Upper lobe of left lung (tissue), 6 donors: ENCODE measurements around the gene MS4A10. TPM values are rescaled to one million over a fixed set of nuclear protein-coding genes. Genes with fewer than 3 reads are reported as not detected.

Experiments
- ATAC-seq, 2 donors: fragments of 200-7000 bp; cut with Tn5 transposase; one replicate each; pipeline ENCODE4 v1.9.1; 2022; ENCODE audit warnings: mild to moderate bottlenecking in 2 of 2, moderate library complexity in 2 of 2; ENCODE audit not compliant: low FRiP score in 2 of 2
- DNase-seq, 2 donors: peaks; one replicate each; pipeline ENCODE4 v3.0.0-alpha.2; 2019 to 2020
- H3K27ac ChIP-seq, 4 donors: fragments of 200-600 bp; sonication (generic); one replicate each; pipeline ENCODE4 v1.5.1; 2016 to 2019
- H3K27me3 ChIP-seq, 4 donors: fragments of 200-600 bp; sonication (generic); one replicate each; pipeline ENCODE4 v1.5.1; 2017 to 2019
- H3K36me3 ChIP-seq, 4 donors: fragments of 200-600 bp; sonication (generic); one replicate each; pipeline ENCODE4 v1.5.1; 2016 to 2019
- H3K4me1 ChIP-seq, 4 donors: fragments of 200-600 bp; sonication (generic); one replicate each; pipeline ENCODE4 v1.5.1; 2018 to 2019
- H3K4me3 ChIP-seq, 4 donors: fragments of 200-600 bp; sonication (generic); one replicate each; pipeline ENCODE4 v1.5.1; 2017 to 2019; ENCODE audit warnings: mild to moderate bottlenecking in 2 of 4, moderate library complexity in 1 of 4
- H3K9me3 ChIP-seq, 4 donors: fragments of 200-600 bp; sonication (generic); one replicate each; pipeline ENCODE4 v1.5.1; 2018 to 2019
- EP300 ChIP-seq, 4 donors: sonication (generic); formaldehyde crosslinking; IDR thresholded peaks; one replicate each; pipeline ENCODE4 v1.5.1; 2017; ENCODE audit warnings: antibody characterized with exemption in 4 of 4, control low read depth in 2 of 4
- POLR2A ChIP-seq, 4 donors: fragments of 450-650 bp; IDR thresholded peaks; one replicate each; pipeline ENCODE4 v1.5.1; 2016 to 2017; ENCODE audit warnings: antibody characterized with exemption in 4 of 4, mild to moderate bottlenecking in 2 of 4
- POLR2AphosphoS5 ChIP-seq, 2 donors: sonication (generic); formaldehyde crosslinking; IDR thresholded peaks; one replicate each; pipeline ENCODE4 v1.5.1; 2017; ENCODE audit warnings: antibody characterized with exemption in 2 of 2
- WGBS, 2 donors: methylation state at CpG; one replicate each; pipeline ENCODE4 v1.1.5; 2017 to 2018; 5-methylcytosine and 5-hydroxymethylcytosine counted together
- total RNA-seq, 6 donors: library from RNA; depleted of rRNA in 4 of 6; stranded (reverse); fragments of >200 nt in 4 of 6; gene quantifications; one replicate each; pipeline versions ENCODE4 v1.1.0 to v1.2.1, GENCODE V29; 2016 to 2021
- TF ChIP-seq, protein P1 (sequence below), 6 experiments: fragments of 450-650 bp in 4 of 6; fragments of 200-600 bp in 2 of 6; sonication (generic) in 2 of 6; IDR thresholded peaks; one replicate each; pipeline ENCODE4 v1.5.1; 2016 to 2019; ENCODE audit warnings: antibody characterized with exemption in 6 of 6
- donor health status: DM: no; HTN: no; CAD: no; lungs with moderate emphysema.
- donor health status: DM: no; HTN: yes; CAD: no; lungs with severe emphysema.

Gene MS4A10
- total RNA-seq, 6 donors from 2014 or later, result not detected

DNA sequence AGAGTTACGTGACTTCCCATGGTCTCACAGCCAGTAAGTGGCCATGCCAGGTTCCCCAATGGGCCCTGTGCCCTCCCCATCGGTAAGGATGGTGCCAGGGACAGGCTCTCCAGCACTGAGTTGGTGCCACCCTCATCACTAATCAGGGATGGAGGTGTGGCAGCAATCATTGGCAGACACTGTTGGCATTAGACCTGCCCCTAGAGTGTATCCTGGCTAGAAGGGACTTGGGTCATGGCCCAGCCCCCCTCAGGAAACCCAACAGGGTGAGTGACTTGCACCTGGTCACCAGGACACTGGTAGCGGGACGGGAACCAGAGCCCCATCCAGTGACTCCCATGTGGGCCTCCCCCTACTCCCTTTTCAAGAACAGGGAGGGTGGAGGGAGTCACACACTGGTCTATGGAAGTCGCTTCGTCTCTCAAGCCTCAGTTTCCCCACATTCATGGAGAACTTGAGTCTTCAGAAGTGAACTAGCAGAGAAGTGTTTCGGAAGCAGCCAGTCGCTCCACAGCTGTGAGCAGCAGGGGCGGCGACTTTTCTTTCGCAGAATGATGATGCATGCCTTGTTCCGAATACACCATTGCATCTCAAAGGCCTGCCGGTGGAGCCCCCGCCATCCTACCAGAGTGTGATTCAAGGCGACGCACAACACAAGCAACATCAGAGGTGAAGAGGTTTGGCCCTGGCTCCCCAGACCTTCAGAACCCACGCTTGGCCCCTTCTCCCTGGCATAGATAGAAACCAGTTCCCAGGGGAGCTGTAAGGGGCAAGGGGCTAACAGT lies 12.9 kb downstream of the MS4A10 start:
- TF ChIP-seq POLR2A (IDR thresholded peaks at IDR 0.05) (no peak), POLR2AphosphoS5 (IDR thresholded peaks at IDR 0.05) (no peak), EP300 (IDR thresholded peaks at IDR 0.05) (no peak)
- TF ChIP-seq, protein P1, sequence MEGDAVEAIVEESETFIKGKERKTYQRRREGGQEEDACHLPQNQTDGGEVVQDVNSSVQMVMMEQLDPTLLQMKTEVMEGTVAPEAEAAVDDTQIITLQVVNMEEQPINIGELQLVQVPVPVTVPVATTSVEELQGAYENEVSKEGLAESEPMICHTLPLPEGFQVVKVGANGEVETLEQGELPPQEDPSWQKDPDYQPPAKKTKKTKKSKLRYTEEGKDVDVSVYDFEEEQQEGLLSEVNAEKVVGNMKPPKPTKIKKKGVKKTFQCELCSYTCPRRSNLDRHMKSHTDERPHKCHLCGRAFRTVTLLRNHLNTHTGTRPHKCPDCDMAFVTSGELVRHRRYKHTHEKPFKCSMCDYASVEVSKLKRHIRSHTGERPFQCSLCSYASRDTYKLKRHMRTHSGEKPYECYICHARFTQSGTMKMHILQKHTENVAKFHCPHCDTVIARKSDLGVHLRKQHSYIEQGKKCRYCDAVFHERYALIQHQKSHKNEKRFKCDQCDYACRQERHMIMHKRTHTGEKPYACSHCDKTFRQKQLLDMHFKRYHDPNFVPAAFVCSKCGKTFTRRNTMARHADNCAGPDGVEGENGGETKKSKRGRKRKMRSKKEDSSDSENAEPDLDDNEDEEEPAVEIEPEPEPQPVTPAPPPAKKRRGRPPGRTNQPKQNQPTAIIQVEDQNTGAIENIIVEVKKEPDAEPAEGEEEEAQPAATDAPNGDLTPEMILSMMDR (IDR thresholded peaks at IDR 0.05), result no peak
- 63 to 89% methylated on average over 3 to 17 of the region's 17 CpGs for WGBS, 2 donors
- Histone ChIP-seq H3K4me1 (no peaks in the 10 kb centered on the region), H3K4me3 (no peak overlapping the region), H3K36me3 (no peaks in the 10 kb centered on the region), H3K27ac (no peak overlapping the region), H3K27me3 (no peaks in the 10 kb centered on the region), H3K9me3 (no peaks in the 10 kb centered on the region)
- DNase-seq (no peak), ATAC-seq (peak in 1 of 2 donors; percentile 8)

DNA sequence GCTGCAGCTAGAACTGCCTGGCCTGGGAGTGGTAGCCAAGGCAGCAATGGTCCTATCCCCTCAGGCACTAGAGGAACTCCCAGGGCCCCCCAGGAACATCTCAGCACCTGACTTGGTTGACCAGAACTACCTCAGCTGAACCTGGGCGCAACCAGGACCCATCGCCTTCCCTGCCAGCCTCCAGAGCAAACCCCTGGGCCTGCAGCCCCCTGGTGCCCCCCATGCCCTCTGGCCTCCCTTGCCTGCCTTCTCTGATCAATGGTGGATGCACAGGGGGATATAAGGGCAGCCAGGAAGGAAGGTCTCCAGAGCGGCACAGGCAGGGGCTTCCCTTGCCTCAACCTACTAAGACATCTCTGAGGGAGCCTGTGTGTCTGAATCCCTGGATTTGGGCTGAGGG lies 13.5 kb downstream of the MS4A10 start:
- no peak for DNase-seq
- Histone ChIP-seq H3K36me3 (no peaks in the 10 kb centered on the region), H3K27ac (no peak overlapping the region), H3K4me3 (no peak overlapping the region), H3K4me1 (no peaks in the 10 kb centered on the region), H3K27me3 (no peaks in the 10 kb centered on the region), H3K9me3 (no peaks in the 10 kb centered on the region)
- TF ChIP-seq, protein P1 (IDR thresholded peaks at IDR 0.05), result no peak
- TF ChIP-seq POLR2A (IDR thresholded peaks at IDR 0.05) (no peak), EP300 (IDR thresholded peaks at IDR 0.05) (no peak), POLR2AphosphoS5 (IDR thresholded peaks at IDR 0.05) (no peak)
- no peak for ATAC-seq
- 94 to 95% methylated on average over 2 to 3 of the region's 3 CpGs for WGBS, 2 donors

DNA sequence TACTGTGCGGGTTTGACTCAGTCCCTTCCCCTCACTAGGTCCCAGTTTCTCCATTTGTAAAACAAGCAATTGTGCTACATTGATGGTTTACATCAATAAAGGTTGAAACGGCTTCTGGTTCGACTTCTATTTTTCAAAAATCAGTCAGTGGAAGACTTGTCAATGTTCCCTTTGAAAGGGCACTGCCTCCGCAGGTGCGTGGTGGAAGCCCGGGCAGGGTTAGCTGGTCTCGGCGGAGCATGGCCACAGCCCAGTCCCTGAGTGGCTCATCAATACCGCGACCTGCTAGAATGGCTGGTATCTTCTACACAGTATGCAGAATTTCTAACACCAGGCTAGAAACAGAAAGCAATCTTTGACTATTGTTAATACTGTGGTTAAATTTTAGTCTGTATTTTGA lies 16.1 kb downstream of the MS4A10 start:
- no peaks in the 10 kb centered on the region for H3K36me3 ChIP-seq
- no peak overlapping the region for H3K4me3 ChIP-seq
- no peaks in the 10 kb centered on the region for H3K4me1 ChIP-seq
- TF ChIP-seq, protein P1 (IDR thresholded peaks at IDR 0.05), result no peak
- TF ChIP-seq POLR2AphosphoS5 (IDR thresholded peaks at IDR 0.05) (no peak), POLR2A (IDR thresholded peaks at IDR 0.05) (no peak), EP300 (IDR thresholded peaks at IDR 0.05) (no peak)
- whole genome bisulfite sequencing, 2 donors, result 92 to 94% methylated on average over 10 of the region's 10 CpGs
- H3K27ac ChIP-seq, result no peak overlapping the region
- no peaks in the 10 kb centered on the region for H3K9me3 ChIP-seq
- DNase-seq (no peak), ATAC-seq (no peak)
- H3K27me3 ChIP-seq, result no peaks in the 10 kb centered on the region

DNA sequence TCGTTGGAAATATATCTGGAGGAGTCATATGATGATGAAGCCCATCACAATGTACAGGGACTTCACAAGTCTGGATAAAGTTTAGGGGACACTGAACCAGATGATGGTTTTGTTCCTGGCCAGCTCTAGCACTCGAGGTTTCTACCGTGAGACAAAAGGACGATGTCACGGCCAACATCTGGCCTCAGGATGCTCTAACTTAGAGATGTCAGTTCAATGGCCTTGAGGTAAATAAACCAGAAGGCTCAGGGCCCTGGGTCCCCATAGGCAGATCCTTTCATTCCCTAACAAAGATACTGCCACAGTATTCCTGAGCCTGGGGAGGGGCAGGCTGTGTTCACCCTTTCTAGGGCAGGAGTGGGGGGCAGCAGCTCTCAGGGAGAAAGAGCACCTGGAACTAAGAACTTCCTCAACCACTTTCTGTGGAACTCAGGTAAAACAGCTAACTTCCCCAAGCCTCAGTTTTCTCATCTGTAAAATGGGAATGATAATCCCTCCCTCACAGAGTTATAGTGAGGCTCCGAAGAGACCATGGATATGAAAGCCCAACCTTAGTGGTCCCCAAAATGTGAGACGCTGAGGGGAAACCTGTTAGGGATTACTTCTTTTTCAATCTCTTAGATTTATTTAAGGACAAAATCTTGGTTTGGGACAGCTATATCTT lies 18.3 kb downstream of the MS4A10 start:
- no peak for TF ChIP-seq EP300 (IDR thresholded peaks at IDR 0.05)
- TF ChIP-seq, protein P1 (IDR thresholded peaks at IDR 0.05), result no peak
- TF ChIP-seq POLR2AphosphoS5 (IDR thresholded peaks at IDR 0.05), result no peak
- TF ChIP-seq POLR2A (IDR thresholded peaks at IDR 0.05), result no peak
- WGBS, 2 donors, result 78 to 84% methylated on average over 7 of the region's 7 CpGs
- Histone ChIP-seq H3K9me3 (no peaks in the 10 kb centered on the region), H3K27me3 (no peaks in the 10 kb centered on the region), H3K36me3 (no peaks in the 10 kb centered on the region), H3K4me1 (no peaks in the 10 kb centered on the region), H3K4me3 (no peak overlapping the region), H3K27ac (no peak overlapping the region)
- ATAC-seq, result no peak
- no peak for DNase-seq
